Gastrocnemius medialis (tissue), 4 donors: ENCODE measurements around the gene DMTF1. TPM values are rescaled to one million over a fixed set of nuclear protein-coding genes. Genes with fewer than 3 reads are reported as not detected.

Experiments used
- ATAC-seq, 2 donors: fragments of 150-250 bp; one replicate each; pipeline ENCODE4 v1.9.1; 2016
- DNase-seq, 2 donors: peaks; one replicate each; pipeline ENCODE4 v3.0.0-alpha.2; 2019
- H3K27ac ChIP-seq, 4 donors: fragments of 200-600 bp; sonication (generic); 1 replicate in 1 of 4; 2 replicates in 3 of 4; pipeline ENCODE4 v1.5.1; 2016 to 2018; ENCODE audit warnings: mild to moderate bottlenecking in 2 of 4, moderate library complexity in 1 of 4
- H3K27me3 ChIP-seq, 3 donors: fragments of 200-600 bp; sonication (generic) in 2 of 3; 1 replicate in 1 of 3; 2 replicates in 2 of 3; pipeline versions ENCODE4 v1.5.1 to v1.6.0; 2016 to 2019; ENCODE audit warnings: mild to moderate bottlenecking in 1 of 3, moderate library complexity in 1 of 3
- H3K36me3 ChIP-seq, 2 donors: fragments of 200-600 bp; sonication (generic) in 1 of 2; one replicate each; pipeline ENCODE4 v1.5.1; 2017 to 2018
- H3K4me1 ChIP-seq, 2 donors: fragments of 200-600 bp; sonication (generic) in 1 of 2; one replicate each; pipeline ENCODE4 v1.5.1; 2016 to 2017; ENCODE audit warnings: mild to moderate bottlenecking in 2 of 2
- H3K4me3 ChIP-seq, 4 donors: fragments of 200-600 bp; sonication (generic) in 3 of 4; 1 replicate in 1 of 4; 2 replicates in 3 of 4; pipeline ENCODE4 v1.5.1; 2016 to 2019; ENCODE audit warnings: mild to moderate bottlenecking in 2 of 4
- H3K9me3 ChIP-seq, 3 donors: fragments of 200-600 bp; sonication (generic) in 2 of 3; 1 replicate in 1 of 3; 2 replicates in 2 of 3; pipeline ENCODE4 v1.5.1; 2016 to 2019
- CTCF ChIP-seq, 5 experiments: fragments of 450-650 bp in 3 of 5; fragments of 200-600 bp in 2 of 5; sonication (generic) in 2 of 5; IDR thresholded peaks in 4 of 5; conservative IDR thresholded peaks in 1 of 5; 1 replicate in 4 of 5; 2 replicates in 1 of 5; pipeline ENCODE4 v1.5.1; 2016 to 2019; ENCODE audit warnings: antibody characterized with exemption in 5 of 5, mild to moderate bottlenecking in 3 of 5, moderate library complexity in 3 of 5
- POLR2A ChIP-seq, 2 donors: fragments of 450-650 bp; IDR thresholded peaks; one replicate each; pipeline ENCODE4 v1.6.1; 2017; ENCODE audit warnings: antibody characterized with exemption in 2 of 2, mild to moderate bottlenecking in 2 of 2, moderate library complexity in 2 of 2
- in situ Hi-C, 4 donors: fragments of 200-750 bp; cut with MboI; loops; one replicate each; pipeline versions ENCODE4 v1.15.0 to v1.8.0; 2017; ENCODE audit warnings: low sequenced_read_pairs in 4 of 4
- intact Hi-C: fragments of 100-400 bp; cut with DNase I; formaldehyde crosslinking; loops from one replicate; pipeline ENCODE4 v1.15.1; 2023; ENCODE audit warnings: low total_unique reads
- total RNA-seq, 4 donors: library from RNA; depleted of rRNA; stranded (reverse); fragments of >200 nt; gene quantifications; one replicate each; pipeline versions ENCODE4 v1.1.0 to v1.2.3, GENCODE V29; 2016

DMTF1 gene
- total RNA-seq, 4 donors from 2014 or later, result 10.6 to 31.9 (median 13.1) TPM

- Histone ChIP-seq H3K27ac (peak overlapping the region in 1 of 4 donors; percentile 6), H3K27me3 (no peaks in the 10 kb centered on the region), H3K9me3 (no peaks in the 10 kb centered on the region), H3K4me3 (no peak overlapping the region), H3K4me1 (peaks cover 10 to 17% of the 10 kb centered on the region in 2 donors), H3K36me3 (no peaks in the 10 kb centered on the region)
- DNase-seq (no peak), ATAC-seq (no peak)
- no peak for TF ChIP-seq POLR2A (IDR thresholded peaks at IDR 0.05)
- TF ChIP-seq CTCF (IDR thresholded peaks at IDR 0.05 in 4 of 5, conservative IDR thresholded peaks at IDR 0.05 in 1 of 5), result no peak
- in situ Hi-C loops, result no loop called here
- intact Hi-C loops, result loop anchor here (5.0 kb wide), 2 partner anchors 65 to 160 kb away; partner anchors contain the start of genes DMTF1 and ELAPOR2
These were observed 64.7 kb downstream of the DMTF1 start for GRCh38 chr7:87216701-87217508.

GRCh38 chr7:87217983-87218653, 65.9 kb downstream of the DMTF1 start:
- H3K4me1 ChIP-seq, result peaks cover 10% of the 10 kb centered on the region in 2 donors
- ATAC-seq, result no peak
- intact Hi-C loops, result loop anchor here (5.0 kb wide), 2 partner anchors 66 to 161 kb away; partner anchors contain the start of genes DMTF1 and ELAPOR2

GRCh38 chr7:87218796-87219544, 66.7 kb downstream of the DMTF1 start:
- intact Hi-C loops, result loop anchor here (5.0 kb wide), 2 partner anchors 67 to 162 kb away; partner anchors contain the start of genes DMTF1 and ELAPOR2
- H3K27ac ChIP-seq, result peak overlapping the region; percentile 67 to 78 (median 72)
- in situ Hi-C loops, result no loop called here
- no peaks in the 10 kb centered on the region for H3K27me3 ChIP-seq
- DNase-seq (peak; percentile 32 to 41), ATAC-seq (peak; percentile 48 to 51)
- H3K9me3 ChIP-seq, result no peaks in the 10 kb centered on the region
- no peak for TF ChIP-seq POLR2A (IDR thresholded peaks at IDR 0.05)
- TF ChIP-seq CTCF (IDR thresholded peaks at IDR 0.05 in 4 of 5, conservative IDR thresholded peaks at IDR 0.05 in 1 of 5), result no peak
- H3K4me3 ChIP-seq, result peak overlapping the region; percentile 80 to 89 (median 81)
- no peaks in the 10 kb centered on the region for H3K36me3 ChIP-seq
- H3K4me1 ChIP-seq, result peaks cover 10% of the 10 kb centered on the region in 2 donors

More at GRCh38 chr7:87217983-87218653, 65.9 kb downstream of the DMTF1 start:
- TF ChIP-seq CTCF (IDR thresholded peaks at IDR 0.05 in 4 of 5, conservative IDR thresholded peaks at IDR 0.05 in 1 of 5) (no peak), POLR2A (IDR thresholded peaks at IDR 0.05) (no peak)
- in situ Hi-C loops, result no loop called here
- DNase-seq, result no peak
- Histone ChIP-seq H3K36me3 (no peaks in the 10 kb centered on the region), H3K27me3 (no peaks in the 10 kb centered on the region), H3K4me3 (peak overlapping the region; percentile 80 to 89 (median 81)), H3K9me3 (no peaks in the 10 kb centered on the region), H3K27ac (peak overlapping the region in 3 of 4 donors; percentile 70 to 78 (median 75))

- no peaks in the 10 kb centered on the region for H3K27me3 ChIP-seq
- H3K4me1 ChIP-seq, result peaks cover 10% of the 10 kb centered on the region in 2 donors
- TF ChIP-seq POLR2A (IDR thresholded peaks at IDR 0.05) (peak; percentile 21 to 48), CTCF (IDR thresholded peaks at IDR 0.05 in 4 of 5, conservative IDR thresholded peaks at IDR 0.05 in 1 of 5) (peak in 1 of 5 experiments; percentile 30)
- peak within 1 kb of the TSS; percentile 67 to 78 (median 72) for H3K27ac ChIP-seq
- no peaks in the 10 kb centered on the region for H3K36me3 ChIP-seq
- DNase-seq, result peak; percentile 43 to 48
- peak within 1 kb of the TSS; percentile 80 to 89 (median 81) for H3K4me3 ChIP-seq
- in situ Hi-C loops (loop anchor here in 1 of 4 donors (10.0 kb wide), 1 partner anchor 295 kb away; no protein-coding TSS in a partner anchor), intact Hi-C loops (loop anchor here (5.0 kb wide), 2 partner anchors 67 to 162 kb away; partner anchors contain the start of genes DMTF1 and ELAPOR2)
- peak; percentile 57 to 62 for ATAC-seq
- H3K9me3 ChIP-seq, result no peaks in the 10 kb centered on the region
These were observed 67.3 kb downstream of the DMTF1 start, which contains the start of gene TMEM243 for GRCh38 chr7:87219545-87220025. Gene TMEM243, minus strand, starts transcription at chr7:87219732. Its CDS starts 229 bp downstream, at chr7:87219503.
